ENCODE results near the gene RCBTB2. TPM values are rescaled to one million over a fixed set of nuclear protein-coding genes. Genes with fewer than 3 reads are reported as not detected.

RCBTB2 gene
- total and polyA plus RNA-seq, 4 donors = 4.1 to 9.0 (median 5.4) TPM

GRCh38 chr13:48539550-48539949 lies 6.7 kb upstream of the RCBTB2 start:
- no peak overlapping the region for H3K4me3 ChIP-seq (ENCODE audit: low read depth in 1 of 3, low read length in 3 of 3)
- H3K36me3 ChIP-seq (ENCODE audit: control insufficient read depth in 4 of 4, insufficient read depth in 3 of 4, low read depth in 1 of 4, low read length in 3 of 4) = no peaks in the 10 kb centered on the region
- no peak overlapping the region for H3K27ac ChIP-seq (ENCODE audit: low read depth in 1 of 2, low read length in 2 of 2)
- H3K9ac ChIP-seq (ENCODE audit: low read depth in 1 of 2, low read length in 2 of 2) = no peak overlapping the region
- no peaks in the 10 kb centered on the region for H3K9me3 ChIP-seq (ENCODE audit: control insufficient read depth in 4 of 4, low read length in 3 of 4)
- no peaks in the 10 kb centered on the region for H3K27me3 ChIP-seq (ENCODE audit: control insufficient read depth in 4 of 4, insufficient read depth in 4 of 4, low read length in 3 of 4)
- TF ChIP-seq HNF4A (conservative IDR thresholded peaks at IDR 0.05) (no peak), RXRA (IDR thresholded peaks at IDR 0.05) (no peak), SP1 (IDR thresholded peaks at IDR 0.05) (no peak), NR2F2 (IDR thresholded peaks at IDR 0.05) (no peak)
- TF ChIP-seq, protein P1, sequence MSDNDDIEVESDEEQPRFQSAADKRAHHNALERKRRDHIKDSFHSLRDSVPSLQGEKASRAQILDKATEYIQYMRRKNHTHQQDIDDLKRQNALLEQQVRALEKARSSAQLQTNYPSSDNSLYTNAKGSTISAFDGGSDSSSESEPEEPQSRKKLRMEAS (IDR thresholded peaks at IDR 0.05) = no peak
- no peak for DNase-seq (ENCODE audit: low spot score)
- peaks cover 2 to 11% (median 5%) of the 10 kb centered on the region in 4 donors for H3K4me1 ChIP-seq (ENCODE audit: control insufficient read depth in 4 of 4, insufficient read depth in 4 of 4, low read length in 3 of 4)

GRCh38 chr13:48536621-48537250 lies 3.9 kb upstream of the RCBTB2 start:
- no peak overlapping the region for H3K27ac ChIP-seq (ENCODE audit: low read depth in 1 of 2, low read length in 2 of 2)
- no peak overlapping the region for H3K9ac ChIP-seq (ENCODE audit: low read depth in 1 of 2, low read length in 2 of 2)
- 95% methylated on average over 5 of the region's 5 CpGs for WGBS
- peaks cover 0 to 7% (median 0%) of the 10 kb centered on the region in 4 donors for H3K4me1 ChIP-seq (ENCODE audit: control insufficient read depth in 4 of 4, insufficient read depth in 4 of 4, low read length in 3 of 4)
- H3K4me3 ChIP-seq (ENCODE audit: low read depth in 1 of 3, low read length in 3 of 3) = no peak overlapping the region
- DNase-seq (ENCODE audit: low spot score) = no peak
- no peaks in the 10 kb centered on the region for H3K36me3 ChIP-seq (ENCODE audit: control insufficient read depth in 4 of 4, insufficient read depth in 3 of 4, low read depth in 1 of 4, low read length in 3 of 4)
- no peaks in the 10 kb centered on the region for H3K27me3 ChIP-seq (ENCODE audit: control insufficient read depth in 4 of 4, insufficient read depth in 4 of 4, low read length in 3 of 4)
- no peaks in the 10 kb centered on the region for H3K9me3 ChIP-seq (ENCODE audit: control insufficient read depth in 4 of 4, low read length in 3 of 4)
- TF ChIP-seq JUND (IDR thresholded peaks at IDR 0.05) = no peak
- TF ChIP-seq YY1 (IDR thresholded peaks at IDR 0.05) = no peak
- no peak for TF ChIP-seq FOXA1 (IDR thresholded peaks at IDR 0.05)
- TF ChIP-seq TAF1 (conservative IDR thresholded peaks at IDR 0.05) = no peak
- TF ChIP-seq, protein P2, sequence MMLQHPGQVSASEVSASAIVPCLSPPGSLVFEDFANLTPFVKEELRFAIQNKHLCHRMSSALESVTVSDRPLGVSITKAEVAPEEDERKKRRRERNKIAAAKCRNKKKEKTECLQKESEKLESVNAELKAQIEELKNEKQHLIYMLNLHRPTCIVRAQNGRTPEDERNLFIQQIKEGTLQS (IDR thresholded peaks at IDR 0.05) = no peak
- no peak for TF ChIP-seq EGR1 (IDR thresholded peaks at IDR 0.05; ENCODE audit: low read depth in 2 of 2)
- TF ChIP-seq RAD21 (IDR thresholded peaks at IDR 0.05) = no peak

GRCh38 chr13:48535766-48536165 lies 2.9 kb upstream of the RCBTB2 start:
- no peak overlapping the region for H3K27ac ChIP-seq (ENCODE audit: low read depth in 1 of 2, low read length in 2 of 2)
- peaks cover 0 to 13% (median 2%) of the 10 kb centered on the region in 4 donors for H3K4me1 ChIP-seq (ENCODE audit: control insufficient read depth in 4 of 4, insufficient read depth in 4 of 4, low read length in 3 of 4)
- H3K9me3 ChIP-seq (ENCODE audit: control insufficient read depth in 4 of 4, low read length in 3 of 4) = no peaks in the 10 kb centered on the region
- no peaks in the 10 kb centered on the region for H3K36me3 ChIP-seq (ENCODE audit: control insufficient read depth in 4 of 4, insufficient read depth in 3 of 4, low read depth in 1 of 4, low read length in 3 of 4)
- no peaks in the 10 kb centered on the region for H3K27me3 ChIP-seq (ENCODE audit: control insufficient read depth in 4 of 4, insufficient read depth in 4 of 4, low read length in 3 of 4)
- H3K4me3 ChIP-seq (ENCODE audit: low read depth in 1 of 3, low read length in 3 of 3) = no peak overlapping the region
- TF ChIP-seq FOXA2 (IDR thresholded peaks at IDR 0.05) = no peak
- no peak for TF ChIP-seq RXRA (IDR thresholded peaks at IDR 0.05)
- no peak for TF ChIP-seq HNF4G (IDR thresholded peaks at IDR 0.05)
- no peak for TF ChIP-seq GABPA (IDR thresholded peaks at IDR 0.05 in 1 of 2, conservative IDR thresholded peaks at IDR 0.05 in 1 of 2)
- no peak for TF ChIP-seq JUND (IDR thresholded peaks at IDR 0.05)
- TF ChIP-seq FOXA1 (IDR thresholded peaks at IDR 0.05) = no peak
- TF ChIP-seq RAD21 (IDR thresholded peaks at IDR 0.05) = no peak
- TF ChIP-seq, protein P1 (IDR thresholded peaks at IDR 0.05) = no peak
- no peak for TF ChIP-seq REST (IDR thresholded peaks at IDR 0.05)
- TF ChIP-seq HNF4A (conservative IDR thresholded peaks at IDR 0.05) = no peak
- no peak for TF ChIP-seq NR2F2 (IDR thresholded peaks at IDR 0.05)
- WGBS = 86% methylated on average over 2 of the region's 2 CpGs
- no peak overlapping the region for H3K9ac ChIP-seq (ENCODE audit: low read depth in 1 of 2, low read length in 2 of 2)
- no peak for DNase-seq (ENCODE audit: low spot score)
